GM18505 (cell line): ENCODE data around the gene HOXB2.
"Not testable (repeated sequence)": the region's sequence is repeated elsewhere in the genome, so short reads cannot be mapped to it uniquely, and the experiment has no call there.

Experiments used
- ATAC-seq: cut with Tn5 transposase; IDR thresholded peaks from one replicate; pipeline ENCODE4 v1.9.1; 2021; ENCODE audit not compliant: unreplicated experiment
- POLR2A ChIP-seq: IDR thresholded peaks from 4 replicates; pipeline ENCODE4 v1.6.1; 2011; ENCODE audit warnings: borderline replicate concordance; ENCODE audit not compliant: insufficient read depth, insufficient read length; ENCODE audit errors: extremely low read depth

Gene HOXB2

GRCh38 chr17:48542698-48543106 is 2.2 kb downstream of the HOXB2 start:
- no peak for TF ChIP-seq POLR2A
- ATAC-seq = no peak

- TF ChIP-seq POLR2A = no peak
- ATAC-seq = no peak
Measured at GRCh38 chr17:48542114-48542656, 2.7 kb downstream of the HOXB2 start.

GRCh38 chr17:48541577-48542113 is 3.3 kb downstream of the HOXB2 start:
- ATAC-seq = no peak

GRCh38 chr17:48541036-48541576 is 3.8 kb downstream of the HOXB2 start:
- ATAC-seq = no peak
- no peak for TF ChIP-seq POLR2A

More at GRCh38 chr17:48541577-48542113, 3.3 kb downstream of the HOXB2 start:
- TF ChIP-seq POLR2A = no peak

- no peak for ATAC-seq
- TF ChIP-seq POLR2A = no peak
Measured at GRCh38 chr17:48540213-48540612, 4.7 kb downstream of the HOXB2 start.

GRCh38 chr17:48539177-48539576 is 5.7 kb downstream of the HOXB2 start:
- ATAC-seq = no peak

GRCh38 chr17:48537316-48537715 is 7.6 kb downstream of the HOXB2 start:
- ATAC-seq = no peak
- TF ChIP-seq POLR2A = no peak

More at GRCh38 chr17:48539177-48539576, 5.7 kb downstream of the HOXB2 start:
- TF ChIP-seq POLR2A = no peak

GRCh38 chr17:48535793-48536559 is 8.9 kb downstream of the HOXB2 start:
- ATAC-seq = not testable (repeated sequence)

GRCh38 chr17:48532261-48532660 is 12.6 kb downstream of the HOXB2 start:
- ATAC-seq = no peak
- TF ChIP-seq POLR2A = no peak

GRCh38 chr17:48530887-48531272 is 14.0 kb downstream of the HOXB2 start, which contains the start of gene HOXB1:
TSS of gene HOXB1 (minus strand) at chr17:48531011. CDS start at chr17:48530904, 107 bp downstream.
- no peak for TF ChIP-seq POLR2A
- no peak for ATAC-seq

GRCh38 chr17:48530208-48530886 is 14.6 kb downstream of the HOXB2 start:
- ATAC-seq = no peak
- TF ChIP-seq POLR2A = no peak

- no peak for ATAC-seq
Measured at GRCh38 chr17:48529683-48530009, 15.3 kb downstream of the HOXB2 start.

GRCh38 chr17:48528936-48529682 is 15.8 kb downstream of the HOXB2 start:
- no peak for TF ChIP-seq POLR2A
- no peak for ATAC-seq

More at GRCh38 chr17:48529683-48530009, 15.3 kb downstream of the HOXB2 start:
- TF ChIP-seq POLR2A = no peak
